GM18861 (cell line): Measurements from ENCODE around the gene PLCB1.

Source experiments
- ATAC-seq: cut with Tn5 transposase; IDR thresholded peaks from one replicate; pipeline ENCODE4 v1.9.1; 2021; ENCODE audit not compliant: unreplicated experiment

The PLCB1 gene

DNA sequence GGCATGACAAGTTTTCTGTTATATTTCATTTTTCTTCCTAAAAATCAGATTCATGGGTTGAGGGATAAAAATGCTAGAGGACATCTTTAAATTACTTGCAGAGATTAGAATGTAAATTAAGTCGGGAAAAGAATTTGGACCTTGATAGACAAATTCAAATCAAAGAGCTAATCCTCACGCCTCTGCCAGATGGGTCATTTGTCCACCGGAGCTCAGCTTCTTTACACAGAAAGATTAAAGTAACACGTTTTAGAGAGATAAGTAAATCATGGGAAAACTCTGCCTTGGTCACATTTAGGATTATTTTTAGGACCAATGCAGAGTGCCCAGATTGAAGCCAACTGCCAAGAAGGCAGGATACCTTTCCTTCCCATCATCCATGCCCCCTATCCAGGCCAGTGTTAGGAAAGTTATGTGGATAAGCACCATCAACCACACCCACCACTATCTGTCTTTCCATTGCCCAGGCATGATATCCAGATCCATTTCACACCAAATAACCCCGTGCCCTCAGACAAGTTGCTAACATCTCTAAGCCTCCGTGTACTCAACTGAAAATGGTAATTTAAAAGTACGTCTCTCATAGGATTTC lies 539.4 kb downstream of the PLCB1 start:
- no peak for ATAC-seq

DNA sequence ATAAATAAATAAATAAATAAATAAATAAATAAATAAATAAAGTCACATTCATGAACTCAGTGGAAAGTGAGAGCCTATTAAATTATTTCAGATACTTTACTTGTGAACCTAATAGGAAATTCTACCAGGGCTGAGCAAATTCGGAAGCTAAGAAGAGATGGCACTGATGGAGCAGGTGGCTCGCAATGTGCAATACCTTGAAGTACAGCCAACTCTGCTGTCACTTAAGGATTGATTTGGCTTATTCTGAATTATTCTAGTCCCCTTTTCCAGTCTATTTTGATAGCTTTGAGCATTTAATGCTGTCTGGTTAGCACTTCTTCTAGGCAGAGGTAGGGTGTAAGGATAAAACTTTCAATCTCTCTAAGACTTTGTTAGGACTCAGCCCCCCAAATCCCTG lies 541.0 kb downstream of the PLCB1 start:
- no peak for ATAC-seq

DNA sequence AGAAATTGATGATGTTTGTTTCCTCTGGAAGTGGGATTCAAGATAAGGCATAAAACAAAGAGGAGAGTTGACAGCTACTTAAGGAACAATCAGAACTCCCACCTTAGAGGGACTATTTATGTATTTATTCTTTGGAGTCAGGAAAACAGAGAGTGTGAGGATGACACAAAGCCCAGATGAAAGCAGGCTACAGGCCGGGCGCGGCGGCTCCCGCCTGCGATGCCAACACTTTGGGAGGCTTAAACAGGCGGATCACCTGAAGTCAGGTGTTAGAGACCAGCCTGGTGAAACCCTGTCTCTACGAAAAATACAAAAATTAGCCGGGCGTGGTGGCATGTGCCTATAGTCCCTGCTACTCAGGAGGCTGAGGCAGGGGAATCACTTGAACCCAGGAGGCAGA lies 543.8 kb downstream of the PLCB1 start:
- no peak for ATAC-seq

DNA sequence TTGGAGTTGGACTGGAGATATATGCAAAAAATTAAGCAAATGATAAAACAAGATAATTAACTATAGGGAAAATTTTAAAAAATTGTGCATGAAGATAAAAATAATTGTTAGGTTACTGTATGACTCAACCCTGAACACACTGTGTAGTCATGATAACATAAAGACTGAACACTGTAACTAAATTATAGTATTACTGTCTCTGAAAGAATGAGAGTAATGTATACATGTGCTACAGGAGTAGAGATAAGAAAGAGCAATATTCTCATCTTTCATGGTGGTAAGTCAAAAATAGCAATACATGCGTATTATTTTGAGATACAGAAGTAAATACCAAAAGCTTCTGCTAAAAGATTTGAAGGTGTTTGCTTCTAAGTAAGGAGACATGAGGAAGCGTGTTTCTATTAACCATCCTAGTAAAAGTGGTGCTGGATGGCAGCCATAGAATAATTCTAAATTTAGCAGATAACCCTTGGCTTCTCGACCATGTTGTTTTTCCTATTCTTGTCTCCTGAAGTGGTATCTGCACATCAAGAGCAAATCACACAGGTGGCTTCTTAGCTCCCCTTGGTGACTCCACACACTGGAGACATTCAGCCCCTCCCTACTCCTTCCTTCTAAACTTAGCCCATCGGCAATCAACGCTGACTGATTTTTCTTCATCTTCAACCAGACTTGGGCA lies 546.2 kb downstream of the PLCB1 start:
- ATAC-seq: no peak

DNA sequence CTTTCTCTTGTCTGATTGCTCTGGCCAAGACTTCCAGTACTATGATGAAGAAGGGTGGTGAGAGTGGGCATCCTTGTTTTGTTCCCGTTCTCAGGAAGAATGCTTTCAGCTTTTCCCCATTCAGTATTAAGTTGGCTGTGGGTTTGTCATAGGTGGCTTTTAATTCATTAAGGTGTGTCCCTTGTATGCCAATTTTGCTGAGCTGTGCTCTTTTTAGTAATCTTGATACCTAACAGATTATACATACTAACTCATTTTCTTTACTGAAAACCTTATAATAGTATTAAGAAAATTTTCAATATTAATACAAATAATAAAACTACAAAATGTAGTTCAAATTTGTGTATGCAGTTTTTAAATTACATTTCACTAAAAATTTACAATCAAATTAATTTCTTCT lies 557.3 kb downstream of the PLCB1 start:
- ATAC-seq: no peak

DNA sequence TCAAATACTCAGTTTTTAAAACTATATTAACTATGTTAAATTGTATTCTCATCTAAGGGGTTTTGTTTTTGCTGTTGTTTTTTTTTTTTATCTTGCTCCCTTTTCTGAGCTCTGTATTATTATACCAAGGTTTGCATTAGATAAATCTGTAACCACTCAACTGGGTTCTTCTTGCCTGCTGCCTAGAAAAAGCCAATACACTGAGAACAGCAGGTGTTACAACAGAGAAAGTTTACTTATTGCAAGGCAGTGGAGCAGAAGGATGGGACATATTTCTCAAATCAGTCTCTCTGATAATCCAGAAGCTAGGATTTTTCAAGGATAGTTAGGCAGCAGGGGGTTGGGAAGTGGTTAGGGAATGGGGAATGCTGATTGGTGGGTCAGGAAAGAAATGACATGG lies 558.0 kb downstream of the PLCB1 start:
- no peak for ATAC-seq

DNA sequence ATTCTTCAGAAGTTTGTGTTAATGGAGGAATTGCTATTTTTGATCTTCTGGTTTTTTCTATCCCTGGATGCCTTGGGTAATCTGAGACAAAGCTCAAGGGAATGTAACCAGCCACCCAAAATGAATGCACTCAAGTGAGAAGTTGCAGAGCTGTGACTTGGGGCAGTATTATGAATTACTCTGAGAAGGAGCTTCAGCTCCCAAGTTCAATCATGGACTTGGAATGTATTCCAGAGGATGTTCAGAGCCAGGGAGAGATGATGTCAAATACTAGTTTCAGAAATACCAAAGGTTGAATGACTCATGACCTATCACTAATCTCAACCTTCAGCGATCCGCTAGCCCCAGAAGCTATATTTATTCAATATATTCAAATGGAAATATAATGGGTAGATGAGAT lies 561.6 kb downstream of the PLCB1 start:
- no peak for ATAC-seq

DNA sequence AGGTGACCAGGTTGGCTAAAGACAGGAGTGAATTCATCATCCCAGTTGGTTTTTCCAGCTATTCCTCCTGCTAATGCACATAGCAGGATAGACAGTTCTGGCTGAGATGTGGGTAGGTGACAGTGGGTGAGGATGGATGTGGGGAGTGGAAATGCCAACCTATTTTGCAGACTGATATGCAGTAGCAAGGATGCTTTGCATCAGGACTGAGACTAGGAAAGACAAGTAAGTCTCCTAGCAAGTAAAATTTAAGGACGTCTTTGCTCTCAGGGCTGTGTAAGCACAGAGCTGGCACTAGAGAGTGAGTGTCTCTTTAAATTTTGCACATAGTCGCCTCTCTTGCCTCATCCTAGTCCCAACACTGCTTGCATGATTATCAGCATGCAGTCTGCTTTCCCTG lies 568.7 kb downstream of the PLCB1 start:
- ATAC-seq: no peak

DNA sequence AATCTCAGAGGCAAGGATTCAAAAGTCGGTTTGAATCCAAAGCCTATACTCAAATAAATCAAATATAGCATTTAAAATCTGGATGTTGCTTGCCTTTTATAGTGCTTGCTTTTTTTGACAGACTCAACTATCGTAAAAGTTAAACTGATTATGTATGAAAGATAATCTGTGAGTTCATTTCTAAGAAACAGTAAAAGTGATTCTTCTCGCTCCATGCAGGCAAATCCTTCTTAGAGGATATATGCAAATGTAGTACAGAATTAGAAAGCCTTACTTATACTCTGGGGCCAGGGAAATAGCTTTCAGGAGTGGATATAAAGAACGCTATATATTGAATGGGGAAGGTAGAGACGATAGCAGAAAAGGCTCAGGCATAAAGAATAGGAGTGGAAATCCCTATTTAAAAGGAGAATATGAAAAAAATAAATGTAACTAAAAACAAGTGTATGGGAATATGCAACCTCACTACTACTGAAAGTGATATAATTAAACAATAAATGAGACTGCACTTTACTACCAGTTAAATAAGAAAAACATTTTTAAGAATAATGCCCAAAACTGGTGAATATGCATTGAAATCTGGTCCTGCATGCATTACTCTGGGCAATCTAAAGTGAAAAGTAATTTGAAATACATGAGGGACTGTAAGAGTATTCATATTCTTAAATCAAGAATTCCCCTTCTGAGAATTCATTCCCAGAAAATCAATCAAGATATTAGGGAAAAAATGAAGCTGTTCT lies 575.1 kb downstream of the PLCB1 start:
- no peak for ATAC-seq

DNA sequence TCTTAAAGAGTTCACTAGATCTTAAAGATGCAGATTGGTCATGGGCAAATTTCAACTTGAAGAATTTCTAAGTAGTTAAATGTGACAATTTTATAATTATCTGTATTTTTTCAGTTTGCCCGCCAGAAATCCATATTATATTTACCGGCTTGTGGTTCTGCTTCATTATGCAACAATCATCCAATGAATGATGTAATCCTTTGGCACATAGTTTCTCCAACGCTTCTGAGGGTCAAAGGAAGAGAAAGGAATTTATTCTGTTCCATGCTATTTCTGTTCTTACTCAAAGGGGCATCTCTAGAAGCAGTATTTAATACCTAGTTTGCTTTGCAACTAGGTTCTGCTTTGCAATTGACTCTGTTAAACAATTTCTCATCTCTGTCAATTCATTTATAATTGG lies 577.6 kb downstream of the PLCB1 start:
- ATAC-seq: no peak

DNA sequence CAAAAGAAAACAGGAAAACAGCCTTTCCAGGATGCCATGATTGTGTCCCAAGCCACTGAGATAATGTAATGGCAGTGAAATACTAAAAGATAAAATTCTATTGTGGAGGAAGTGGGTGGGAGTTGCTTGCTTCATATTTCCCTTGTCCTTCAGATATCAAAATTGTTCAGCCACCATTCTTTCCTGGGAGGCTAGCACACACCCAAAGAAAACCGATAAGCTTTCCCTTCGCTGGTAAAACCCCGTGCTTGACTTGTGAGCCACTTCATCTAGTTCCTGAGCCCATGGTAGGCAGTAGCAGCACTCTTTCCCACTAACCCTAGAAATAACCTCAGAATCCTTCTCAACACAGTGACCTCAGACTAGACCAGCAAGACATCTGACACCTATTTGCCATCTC lies 579.4 kb downstream of the PLCB1 start:
- ATAC-seq: no peak

DNA sequence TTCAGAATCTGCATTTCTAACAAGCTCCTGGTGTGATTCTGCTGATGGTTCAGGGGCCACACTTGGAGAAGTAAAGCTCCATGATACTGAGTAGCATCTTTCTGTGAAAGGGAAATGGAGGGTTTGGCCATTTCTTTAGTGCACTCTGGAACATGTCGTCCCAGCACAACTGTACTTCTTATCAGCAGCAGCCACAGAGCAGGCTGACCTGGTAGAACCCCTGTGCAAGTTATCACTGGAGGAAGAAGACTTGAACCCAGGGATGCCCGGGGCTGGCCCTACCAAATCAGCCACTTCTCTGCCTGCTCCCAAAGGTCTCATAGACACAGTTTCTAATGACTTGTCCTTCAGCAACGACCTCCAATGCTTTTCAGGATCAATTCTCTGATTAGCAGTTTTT lies 582.1 kb downstream of the PLCB1 start:
- no peak for ATAC-seq

DNA sequence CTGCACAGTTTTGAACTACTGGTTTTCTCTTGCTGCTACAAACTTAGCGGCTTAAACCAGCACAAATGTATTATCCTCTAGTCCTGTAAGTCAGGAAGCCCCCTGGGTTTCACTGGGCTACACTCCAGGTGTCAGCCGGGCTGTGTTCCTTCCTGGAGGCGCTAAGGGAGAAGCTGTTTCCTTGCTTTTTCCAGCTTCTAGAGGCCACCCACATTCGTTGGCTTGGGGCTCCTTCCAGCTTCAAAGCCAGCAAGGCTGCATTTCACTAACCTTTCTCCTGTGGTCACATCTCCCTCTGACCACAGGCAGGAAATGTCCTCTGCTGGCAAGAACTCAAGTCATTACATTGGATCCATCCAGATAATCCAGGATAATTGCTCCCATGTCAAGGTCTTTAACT lies 586.2 kb downstream of the PLCB1 start:
- no peak for ATAC-seq

DNA sequence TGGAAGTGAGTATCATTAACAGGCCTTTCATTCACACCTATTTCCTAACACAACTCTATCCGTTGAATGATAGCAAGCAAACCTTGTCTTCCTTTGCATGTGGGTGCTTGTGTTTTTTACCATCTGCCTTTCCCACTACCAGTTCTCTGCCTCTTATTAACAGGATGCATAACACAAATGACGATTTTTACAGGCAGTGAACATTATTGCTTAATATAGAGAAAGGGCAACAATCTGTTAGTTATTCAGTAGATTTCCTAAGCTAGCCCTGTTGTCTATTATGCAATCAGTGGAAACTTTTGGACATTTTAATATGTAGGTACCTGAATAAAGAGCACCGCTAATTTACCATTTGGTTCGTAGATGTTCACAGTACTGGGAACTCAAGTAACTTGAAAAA lies 588.0 kb downstream of the PLCB1 start:
- no peak for ATAC-seq

DNA sequence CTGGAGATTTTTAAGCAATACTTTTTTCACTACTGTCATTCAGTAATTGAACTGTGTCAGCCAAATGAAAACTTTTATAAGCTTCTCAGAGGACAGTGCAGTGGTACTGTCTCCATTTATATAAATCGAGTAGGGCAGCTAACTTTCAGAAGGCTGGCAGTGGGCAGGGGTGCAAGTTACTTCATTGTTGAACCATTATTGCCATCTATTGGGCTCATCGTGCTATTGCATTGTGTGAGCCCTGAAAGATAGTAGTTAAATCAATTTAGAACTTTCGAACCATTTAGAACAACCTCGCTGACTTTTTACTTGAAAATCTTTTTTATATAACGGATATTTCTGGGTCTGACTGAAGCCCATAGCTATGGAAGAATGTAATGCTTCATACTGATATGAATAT lies 589.0 kb downstream of the PLCB1 start:
- no peak for ATAC-seq

DNA sequence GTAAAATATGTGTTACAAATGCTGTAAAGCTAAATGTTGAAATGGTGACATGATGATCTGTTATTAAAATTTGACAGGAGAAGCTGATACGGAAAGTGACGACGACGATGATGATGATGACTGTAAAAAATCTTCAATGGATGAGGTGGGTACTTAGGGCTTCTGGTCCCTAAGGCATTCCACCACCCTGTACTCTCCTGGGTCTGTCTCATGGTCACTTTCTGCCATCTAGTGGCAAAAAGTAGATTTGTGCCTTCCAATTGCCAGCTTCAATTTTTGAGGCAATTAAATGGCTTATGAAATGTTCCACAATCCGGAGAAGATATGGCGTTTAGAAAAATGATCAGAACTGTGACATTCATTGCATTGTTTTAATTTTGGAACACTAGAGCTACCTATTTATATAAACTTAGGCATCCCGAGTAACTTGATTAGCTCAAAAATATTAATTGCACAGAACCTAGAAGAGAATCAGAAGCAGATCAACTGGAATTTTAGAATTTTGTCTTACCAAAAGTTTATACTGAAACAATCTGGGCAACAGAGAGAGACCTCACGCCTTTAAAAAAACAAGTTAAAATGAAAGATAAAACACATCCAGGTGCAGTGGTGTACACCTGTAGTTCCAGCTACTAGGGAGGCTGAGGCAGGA lies 590.3 kb downstream of the PLCB1 start:
- ATAC-seq: peak; percentile 59

DNA sequence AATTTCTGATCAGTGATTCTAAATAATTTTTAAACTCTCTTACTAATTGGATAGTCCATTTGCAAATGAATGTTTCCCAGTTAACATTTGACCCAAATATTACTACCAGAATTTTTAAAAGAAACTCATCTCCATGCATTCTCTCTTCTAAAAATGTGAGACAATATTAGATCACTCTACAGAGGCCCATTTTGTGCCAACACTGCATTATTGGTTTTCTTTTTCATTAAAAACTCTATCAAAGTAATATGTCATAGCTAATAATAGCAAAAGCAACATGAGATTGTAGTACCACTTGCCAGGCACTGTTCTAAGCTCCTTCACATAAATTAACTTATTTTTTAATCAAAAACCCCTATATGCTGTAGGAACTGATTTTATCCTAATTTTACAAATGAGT lies 591.2 kb downstream of the PLCB1 start:
- ATAC-seq: no peak

DNA sequence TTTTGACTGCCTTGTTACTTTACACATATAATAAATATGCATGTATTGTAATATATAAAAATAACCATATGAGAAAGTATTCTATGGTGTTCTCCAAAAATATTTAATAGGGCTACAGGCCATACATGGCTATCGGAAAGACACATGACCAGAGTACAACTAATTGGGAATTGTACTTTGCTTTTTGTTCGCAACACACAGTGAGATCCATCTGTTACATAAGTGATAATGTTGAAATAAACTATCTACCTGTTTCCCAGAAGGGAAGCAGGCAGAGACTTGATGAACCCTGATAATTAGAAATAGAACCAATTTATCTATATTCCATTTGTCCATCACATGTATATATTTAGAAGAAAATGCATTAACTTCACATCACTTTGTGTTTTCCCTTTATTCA lies 592.8 kb downstream of the PLCB1 start:
- ATAC-seq: no peak

DNA sequence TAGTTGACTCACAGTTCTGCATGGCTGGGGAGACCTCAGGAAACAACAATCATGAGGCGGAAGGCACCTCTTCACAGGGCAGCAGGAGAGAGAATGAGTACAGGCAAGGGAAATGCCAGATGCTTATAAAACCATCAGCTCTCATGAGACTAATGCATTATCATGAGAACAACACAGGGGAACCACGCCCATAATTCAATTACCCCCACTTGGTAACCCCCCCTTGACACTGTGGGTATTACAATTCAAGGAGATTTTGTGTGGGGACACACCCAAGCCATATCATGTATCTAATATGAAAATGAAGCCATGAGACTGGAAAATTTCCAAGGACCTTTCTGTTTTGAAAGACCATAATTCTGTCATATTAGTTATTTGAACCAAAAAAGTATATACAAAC lies 594.4 kb downstream of the PLCB1 start:
- ATAC-seq: no peak

DNA sequence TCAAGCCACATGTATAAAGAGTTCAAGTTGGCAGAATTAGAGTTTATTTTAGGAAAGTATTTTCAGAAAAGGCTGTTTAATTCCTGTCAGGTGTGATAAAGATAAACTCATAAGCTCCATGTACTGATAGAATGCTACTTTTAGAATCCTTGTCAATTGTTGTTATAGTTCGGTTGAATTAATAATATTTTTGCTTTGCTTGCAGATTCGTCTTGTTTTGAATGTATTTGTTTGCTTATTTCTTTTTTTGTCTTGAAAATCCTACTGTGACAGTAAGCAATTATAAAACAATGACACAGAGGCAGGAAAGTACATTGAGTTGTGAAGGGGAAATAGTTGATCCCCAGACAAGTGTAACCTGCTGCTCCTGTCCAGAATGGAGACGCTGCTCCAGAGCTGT lies 602.9 kb downstream of the PLCB1 start:
- ATAC-seq: no peak

DNA sequence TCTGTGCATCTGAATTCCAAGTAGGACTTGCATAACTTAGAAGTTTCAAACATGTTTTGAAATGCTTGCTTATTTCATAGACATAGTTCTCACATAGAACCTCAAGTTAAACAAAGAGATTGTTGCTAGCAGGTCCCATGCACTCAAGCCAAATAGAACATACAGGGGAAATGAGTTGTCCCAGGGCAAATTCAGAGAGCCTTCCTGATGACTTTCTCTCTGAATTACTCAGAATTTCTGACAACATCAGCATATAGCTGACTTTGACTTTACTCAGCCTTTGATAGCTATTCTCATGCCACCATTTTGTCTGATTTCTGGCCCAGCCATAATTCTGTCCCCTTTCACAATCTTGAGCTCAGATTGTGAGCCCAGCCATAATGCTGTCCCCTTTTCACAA lies 603.6 kb downstream of the PLCB1 start:
- no peak for ATAC-seq

DNA sequence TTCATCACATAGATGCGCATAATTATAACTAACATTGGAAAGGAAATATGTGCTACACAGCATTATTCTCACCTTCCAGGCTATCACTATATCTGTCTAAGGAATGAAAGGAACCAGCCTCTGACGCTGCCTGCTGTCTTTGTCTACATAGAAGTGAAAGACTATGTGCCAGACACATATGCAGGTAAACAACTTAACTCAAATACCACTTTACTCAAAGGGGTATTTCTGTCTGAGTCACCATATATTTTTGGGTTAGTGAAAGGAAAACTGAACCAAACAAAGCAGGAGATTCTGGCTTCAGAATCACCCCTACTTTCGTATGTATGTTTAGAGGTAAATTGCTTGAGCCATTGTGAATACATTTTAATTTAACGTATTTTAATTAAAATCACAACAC lies 608.2 kb downstream of the PLCB1 start:
- peak; percentile 85 for ATAC-seq
